ENCODE measurements around the gene MED27. TPM values are rescaled to one million over a fixed set of nuclear protein-coding genes. Genes with fewer than 3 reads are reported as not detected.

Gene MED27
- total RNA-seq, 3 donors from 2014 or later: 14.4 to 20.3 (median 15.8) TPM

DNA sequence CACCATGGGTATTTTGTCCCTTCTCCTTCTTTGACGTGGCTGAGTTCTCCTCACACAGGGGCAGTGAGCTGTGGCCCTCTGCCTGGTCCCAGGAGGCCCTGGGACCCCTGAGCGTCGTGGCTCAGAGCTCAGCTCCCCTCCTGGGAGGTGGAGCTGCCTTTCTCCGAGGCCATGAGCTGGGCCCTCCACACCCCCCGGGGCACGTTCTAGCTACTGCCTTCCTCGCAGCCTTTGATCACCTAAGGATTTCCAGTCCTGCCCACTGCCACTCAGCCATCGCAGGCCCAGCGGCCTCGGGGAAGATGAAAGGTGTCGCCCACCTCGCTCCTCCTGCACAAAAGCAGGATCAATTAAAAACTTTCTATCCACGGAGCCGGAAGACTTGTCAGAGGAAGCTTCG lies 244.9 kb downstream of the MED27 start:
- Histone ChIP-seq H3K27me3 (peaks cover 0 to 18% of the 10 kb centered on the region in 2 donors), H3K4me3 (peak overlapping the region in 1 of 3 donors; percentile 22), H3K36me3 (no peaks in the 10 kb centered on the region), H3K4me1 (no peaks in the 10 kb centered on the region), H3K9me3 (peaks cover 20% of the 10 kb centered on the region in 2 donors), H3K27ac (no peak overlapping the region)
- TF ChIP-seq POLR2AphosphoS5 (IDR thresholded peaks at IDR 0.05): no peak
- no peak for TF ChIP-seq POLR2A (IDR thresholded peaks at IDR 0.05)
- TF ChIP-seq, protein P1, sequence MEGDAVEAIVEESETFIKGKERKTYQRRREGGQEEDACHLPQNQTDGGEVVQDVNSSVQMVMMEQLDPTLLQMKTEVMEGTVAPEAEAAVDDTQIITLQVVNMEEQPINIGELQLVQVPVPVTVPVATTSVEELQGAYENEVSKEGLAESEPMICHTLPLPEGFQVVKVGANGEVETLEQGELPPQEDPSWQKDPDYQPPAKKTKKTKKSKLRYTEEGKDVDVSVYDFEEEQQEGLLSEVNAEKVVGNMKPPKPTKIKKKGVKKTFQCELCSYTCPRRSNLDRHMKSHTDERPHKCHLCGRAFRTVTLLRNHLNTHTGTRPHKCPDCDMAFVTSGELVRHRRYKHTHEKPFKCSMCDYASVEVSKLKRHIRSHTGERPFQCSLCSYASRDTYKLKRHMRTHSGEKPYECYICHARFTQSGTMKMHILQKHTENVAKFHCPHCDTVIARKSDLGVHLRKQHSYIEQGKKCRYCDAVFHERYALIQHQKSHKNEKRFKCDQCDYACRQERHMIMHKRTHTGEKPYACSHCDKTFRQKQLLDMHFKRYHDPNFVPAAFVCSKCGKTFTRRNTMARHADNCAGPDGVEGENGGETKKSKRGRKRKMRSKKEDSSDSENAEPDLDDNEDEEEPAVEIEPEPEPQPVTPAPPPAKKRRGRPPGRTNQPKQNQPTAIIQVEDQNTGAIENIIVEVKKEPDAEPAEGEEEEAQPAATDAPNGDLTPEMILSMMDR (IDR thresholded peaks at IDR 0.05): no peak
- intact Hi-C loops (cut with DNase I; ENCODE audit: low total_unique reads): loop anchor here (5.0 kb wide), 1 partner anchor 1783 kb away; no protein-coding TSS in a partner anchor
- DNase-seq (ENCODE audit: low spot score in 2 of 2): no peak

DNA sequence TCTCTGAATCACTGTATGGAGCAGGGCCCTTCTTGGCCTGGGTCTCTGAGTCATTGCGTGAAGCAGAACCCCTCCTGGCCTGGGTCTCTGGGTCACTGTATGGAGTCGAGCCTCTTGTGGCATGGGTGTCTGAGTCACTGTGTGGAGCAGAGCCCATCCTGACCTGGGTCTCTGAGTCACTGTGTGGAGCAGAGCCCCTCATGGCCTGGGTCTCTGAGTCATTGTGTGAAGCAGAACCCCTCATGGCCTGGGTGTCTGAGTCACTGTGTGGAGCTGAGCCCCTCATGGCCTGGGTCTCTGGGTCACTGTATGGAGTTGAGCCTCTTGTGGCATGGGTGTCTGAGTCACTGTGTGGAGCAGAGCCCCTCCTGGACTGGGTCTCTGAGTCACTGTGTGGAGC lies 245.8 kb downstream of the MED27 start:
- Histone ChIP-seq H3K4me1 (no peaks in the 10 kb centered on the region), H3K36me3 (no peaks in the 10 kb centered on the region), H3K9me3 (peaks cover 20% of the 10 kb centered on the region in 2 donors), H3K27ac (no peak overlapping the region), H3K4me3 (no peak overlapping the region), H3K27me3 (peaks cover 0 to 17% of the 10 kb centered on the region in 2 donors)
- DNase-seq (ENCODE audit: low spot score in 2 of 2): no peak
- intact Hi-C loops (cut with DNase I; ENCODE audit: low total_unique reads): no loop called here
- TF ChIP-seq, protein P1 (IDR thresholded peaks at IDR 0.05): no peak
- no peak for TF ChIP-seq POLR2AphosphoS5 (IDR thresholded peaks at IDR 0.05)
- TF ChIP-seq POLR2A (IDR thresholded peaks at IDR 0.05): no peak

DNA sequence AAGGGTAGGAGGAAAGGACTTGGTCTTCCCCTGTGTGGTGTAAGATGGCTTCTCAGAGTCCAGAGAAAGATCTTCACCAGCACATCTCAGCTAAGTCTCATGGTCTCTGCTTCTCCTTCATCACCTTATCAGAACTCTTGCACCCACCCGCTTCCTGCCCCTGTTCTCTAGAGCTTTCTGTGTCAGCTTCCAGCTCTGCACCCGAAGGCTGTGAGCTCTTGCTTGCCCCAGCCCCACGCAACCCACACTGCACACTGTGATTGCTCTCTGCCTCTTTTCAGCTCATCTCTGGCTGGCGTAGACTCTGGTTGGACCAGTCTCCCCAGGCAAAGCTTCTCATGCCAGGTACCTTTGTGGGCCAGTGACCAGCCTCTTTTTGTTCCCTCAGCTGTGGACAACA lies 246.6 kb downstream of the MED27 start:
- no peak for DNase-seq (ENCODE audit: low spot score in 2 of 2)
- Histone ChIP-seq H3K9me3 (peaks cover 20% of the 10 kb centered on the region in 2 donors), H3K27ac (no peak overlapping the region), H3K4me1 (no peaks in the 10 kb centered on the region), H3K36me3 (no peaks in the 10 kb centered on the region), H3K27me3 (peaks cover 0 to 19% of the 10 kb centered on the region in 2 donors), H3K4me3 (no peak overlapping the region)
- TF ChIP-seq POLR2AphosphoS5 (IDR thresholded peaks at IDR 0.05) (no peak), POLR2A (IDR thresholded peaks at IDR 0.05) (no peak)
- TF ChIP-seq, protein P1 (IDR thresholded peaks at IDR 0.05): no peak
- intact Hi-C loops (cut with DNase I; ENCODE audit: low total_unique reads): no loop called here

DNA sequence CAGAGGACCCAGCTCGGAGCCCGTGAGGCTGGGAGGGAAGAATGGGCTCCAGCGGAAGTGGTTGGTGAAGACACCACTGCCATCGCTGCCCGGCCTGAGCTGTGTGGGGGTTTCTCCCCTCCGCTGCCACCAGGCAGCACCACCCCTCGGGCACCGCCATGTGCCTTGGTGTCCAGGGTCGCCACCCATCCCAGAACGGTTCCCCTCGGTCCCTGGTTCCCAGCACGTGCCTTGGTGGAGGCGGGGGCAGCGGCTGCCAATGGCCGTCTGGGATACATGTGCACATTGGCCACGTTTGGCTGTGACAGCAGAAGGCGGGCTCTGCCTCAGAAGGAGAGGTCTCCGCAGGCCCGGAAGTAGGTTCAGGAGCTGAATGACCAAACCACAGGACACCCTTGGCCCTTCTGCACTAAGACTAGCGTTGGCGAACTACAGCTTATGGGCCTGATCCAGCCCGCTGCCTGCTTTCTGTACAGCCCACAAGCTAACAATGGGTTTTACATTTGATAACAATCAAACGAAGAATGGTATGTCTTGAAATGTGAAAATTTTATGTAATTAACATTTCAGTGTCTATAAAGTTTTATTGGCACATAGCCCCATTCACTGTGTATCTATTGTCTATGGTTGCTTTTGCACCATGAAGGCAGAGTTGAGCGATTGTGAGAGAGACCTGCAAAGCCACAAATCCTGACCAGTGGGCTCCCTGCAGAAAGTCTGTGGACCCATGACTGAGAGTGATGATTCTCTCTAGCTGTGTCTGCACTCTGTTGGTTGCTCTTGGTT lies 248.1 kb downstream of the MED27 start:
- no peak overlapping the region for H3K27ac ChIP-seq
- TF ChIP-seq POLR2AphosphoS5 (IDR thresholded peaks at IDR 0.05): no peak
- TF ChIP-seq POLR2A (IDR thresholded peaks at IDR 0.05): no peak
- TF ChIP-seq, protein P1 (IDR thresholded peaks at IDR 0.05): no peak

DNA sequence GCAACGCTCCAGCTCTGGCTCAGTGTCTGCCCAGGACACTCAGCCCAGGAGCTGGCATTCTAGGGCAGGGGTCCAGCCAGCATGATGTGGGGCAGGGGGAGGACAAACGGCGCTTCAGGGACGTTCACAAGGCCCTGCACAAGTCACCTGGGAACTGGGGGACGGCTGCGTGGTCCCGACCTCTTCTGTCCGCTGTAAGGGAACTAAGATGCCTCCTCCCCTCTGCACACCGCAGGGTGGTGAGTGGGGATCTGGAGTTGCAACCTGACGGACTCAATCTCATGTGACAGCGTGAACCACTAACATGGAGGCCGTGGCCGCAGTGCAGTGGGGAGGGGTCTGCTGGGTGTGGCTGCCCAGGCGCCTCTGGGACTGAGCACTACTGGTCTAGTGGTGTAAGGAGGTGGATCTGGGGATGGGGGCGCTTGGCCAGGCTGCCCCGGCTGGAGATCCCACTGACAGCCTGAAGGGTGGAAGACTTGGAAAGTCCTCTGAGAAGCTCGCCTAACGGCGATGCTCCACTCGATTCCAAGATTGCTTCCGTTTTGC lies 251.8 kb downstream of the MED27 start:
- H3K9me3 ChIP-seq: peaks cover 0 to 1% of the 10 kb centered on the region in 2 donors
- TF ChIP-seq, protein P1 (IDR thresholded peaks at IDR 0.05): no peak
- no peak for TF ChIP-seq POLR2A (IDR thresholded peaks at IDR 0.05)
- TF ChIP-seq POLR2AphosphoS5 (IDR thresholded peaks at IDR 0.05): no peak
- no peak for DNase-seq (ENCODE audit: low spot score in 2 of 2)
- H3K27ac ChIP-seq: no peak overlapping the region
- intact Hi-C loops (cut with DNase I; ENCODE audit: low total_unique reads): no loop called here
- no peak overlapping the region for H3K4me3 ChIP-seq
- H3K27me3 ChIP-seq: peaks cover 0 to 59% of the 10 kb centered on the region in 2 donors
- no peaks in the 10 kb centered on the region for H3K36me3 ChIP-seq
- no peaks in the 10 kb centered on the region for H3K4me1 ChIP-seq

More for the DNA sequence above, 248.1 kb downstream of the MED27 start:
- Histone ChIP-seq H3K27me3 (peaks cover 0 to 33% of the 10 kb centered on the region in 2 donors), H3K4me1 (no peaks in the 10 kb centered on the region), H3K4me3 (no peak overlapping the region), H3K36me3 (no peaks in the 10 kb centered on the region), H3K9me3 (peaks cover 20% of the 10 kb centered on the region in 2 donors)
- no peak for DNase-seq (ENCODE audit: low spot score in 2 of 2)
- intact Hi-C loops (cut with DNase I; ENCODE audit: low total_unique reads): no loop called here
